DMS153 treated with DMSO at 0.1 percent for 48 hours (cell line): Measurements from ENCODE around the gene LRP10.
"Not testable (repeated sequence)": the region's sequence is repeated elsewhere in the genome, so short reads cannot be mapped to it uniquely, and the experiment has no call there.

Experiments used
- DNase-seq: peaks from one replicate; lab custom pipeline; 2025; ENCODE audit not compliant: unreplicated experiment; lab: John Stamatoyannopoulos, UW

LRP10 gene

GRCh38 chr14:22871224-22872032 lies at the start of gene LRP10:
LRP10 (plus strand) TSS chr14:22871740; CDS start chr14:22872304, 564 bp downstream.
- peak; percentile 90 for DNase-seq

GRCh38 chr14:22822016-22822570 lies 49.4 kb upstream of the LRP10 start:
- no peak for DNase-seq

GRCh38 chr14:22822571-22823098 lies 48.9 kb upstream of the LRP10 start:
- DNase-seq: peak; percentile 29

GRCh38 chr14:22824711-22825359 lies 46.7 kb upstream of the LRP10 start:
- DNase-seq: no peak

- DNase-seq: not testable (repeated sequence)
These were observed 42.4 kb upstream of the LRP10 start for GRCh38 chr14:22829076-22829660.

- peak; percentile 90 for DNase-seq
These were observed 41.7 kb upstream of the LRP10 start, which contains the start of gene MRPL52 for GRCh38 chr14:22829661-22830442. MRPL52 (plus strand) TSS chr14:22829887; CDS start chr14:22829913, 26 bp downstream.

- DNase-seq: no peak
These were observed 41.0 kb upstream of the LRP10 start for GRCh38 chr14:22830443-22831010.

GRCh38 chr14:22835505-22835904 lies 36.0 kb upstream of the LRP10 start:
- DNase-seq: no peak

GRCh38 chr14:22836301-22837113 lies 35.0 kb upstream of the LRP10 start, which contains the start of gene MMP14:
MMP14 (plus strand) TSS chr14:22836585; CDS start chr14:22836818, 233 bp downstream.
- DNase-seq: no peak

GRCh38 chr14:22837114-22837749 lies 34.3 kb upstream of the LRP10 start:
- DNase-seq: no peak

- DNase-seq: no peak
These were observed 33.6 kb upstream of the LRP10 start for GRCh38 chr14:22837750-22838538.

GRCh38 chr14:22838631-22839041 lies 32.9 kb upstream of the LRP10 start:
- DNase-seq: no peak

- no peak for DNase-seq
These were observed 32.3 kb upstream of the LRP10 start for GRCh38 chr14:22839159-22839779.

- no peak for DNase-seq
These were observed 30.2 kb upstream of the LRP10 start for GRCh38 chr14:22841311-22841710.

- DNase-seq: no peak
These were observed 29.8 kb upstream of the LRP10 start for GRCh38 chr14:22841769-22842168.

GRCh38 chr14:22842211-22843122 lies 29.1 kb upstream of the LRP10 start:
- no peak for DNase-seq
